Nephron (organoid): ENCODE measurements around the gene PLXNA1.

Source experiments
- H3K27ac Mint-ChIP-seq, 3 experiments: 2 replicates each; pipeline ENCODE4 v1.8.0; 2020; ENCODE audit warnings: mixed read lengths in 3 of 3, mild to moderate bottlenecking in 2 of 3, moderate library complexity in 1 of 3
- H3K27me3 Mint-ChIP-seq: 2 replicates; pipeline ENCODE4 v1.8.0; 2021; ENCODE audit warnings: low read depth, mild to moderate bottlenecking, moderate library complexity, mixed read lengths
- H3K36me3 Mint-ChIP-seq: 2 replicates; pipeline ENCODE4 v1.8.0; 2020; ENCODE audit warnings: low read depth, mixed read lengths
- H3K4me1 Mint-ChIP-seq: 2 replicates; pipeline ENCODE4 v1.8.0; 2020; ENCODE audit warnings: mixed read lengths
- H3K4me3 Mint-ChIP-seq, 3 experiments: 2 replicates each; pipeline ENCODE4 v1.8.0; 2020; ENCODE audit warnings: mild to moderate bottlenecking in 3 of 3, mixed read lengths in 3 of 3, moderate library complexity in 2 of 3
- H3K9me3 Mint-ChIP-seq: 2 replicates; pipeline ENCODE4 v1.8.0; 2020; ENCODE audit warnings: mixed read lengths
- TF ChIP-seq, protein P1 (sequence below), 3 experiments: fragments of 200-600 bp; sonication (generic); IDR thresholded peaks; one replicate each; pipeline ENCODE4 v1.5.0; 2021; ENCODE audit warnings: antibody characterized with exemption in 3 of 3; ENCODE audit not compliant: unreplicated experiment in 3 of 3

The PLXNA1 gene

DNA sequence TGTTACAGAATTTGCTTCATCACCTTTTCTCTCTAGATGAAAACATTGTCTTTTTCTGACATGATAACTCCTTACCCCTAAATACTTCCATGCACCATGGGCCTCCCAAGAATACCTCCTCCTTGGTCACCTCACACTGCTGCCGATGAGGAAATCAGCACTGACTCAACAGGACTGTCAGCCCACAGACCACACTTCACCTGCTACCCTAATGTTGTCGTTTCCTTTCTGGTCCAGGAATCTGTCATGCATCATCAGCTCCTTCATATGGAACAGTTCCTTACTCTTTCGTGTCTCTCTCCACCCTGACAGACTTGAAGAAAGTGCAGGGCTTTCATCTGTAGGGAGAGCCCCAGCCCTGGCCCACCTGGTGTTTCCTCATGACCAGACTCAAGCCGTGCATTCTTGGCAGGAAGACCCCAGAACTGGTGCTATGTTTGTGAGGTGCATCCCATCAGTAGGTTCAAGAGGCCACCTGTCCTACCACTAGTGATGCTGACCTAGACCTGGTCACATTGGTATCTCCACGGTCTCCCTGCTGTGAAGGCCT is 41.1 kb upstream of the PLXNA1 start:
- Mint-ChIP-seq H3K4me3 (no peak overlapping the region), H3K27me3 (peaks cover 5% of the 10 kb centered on the region), H3K9me3 (no peaks in the 10 kb centered on the region), H3K36me3 (no peaks in the 10 kb centered on the region), H3K27ac (no peak overlapping the region), H3K4me1 (peaks cover 25% of the 10 kb centered on the region)
- TF ChIP-seq, protein P1, sequence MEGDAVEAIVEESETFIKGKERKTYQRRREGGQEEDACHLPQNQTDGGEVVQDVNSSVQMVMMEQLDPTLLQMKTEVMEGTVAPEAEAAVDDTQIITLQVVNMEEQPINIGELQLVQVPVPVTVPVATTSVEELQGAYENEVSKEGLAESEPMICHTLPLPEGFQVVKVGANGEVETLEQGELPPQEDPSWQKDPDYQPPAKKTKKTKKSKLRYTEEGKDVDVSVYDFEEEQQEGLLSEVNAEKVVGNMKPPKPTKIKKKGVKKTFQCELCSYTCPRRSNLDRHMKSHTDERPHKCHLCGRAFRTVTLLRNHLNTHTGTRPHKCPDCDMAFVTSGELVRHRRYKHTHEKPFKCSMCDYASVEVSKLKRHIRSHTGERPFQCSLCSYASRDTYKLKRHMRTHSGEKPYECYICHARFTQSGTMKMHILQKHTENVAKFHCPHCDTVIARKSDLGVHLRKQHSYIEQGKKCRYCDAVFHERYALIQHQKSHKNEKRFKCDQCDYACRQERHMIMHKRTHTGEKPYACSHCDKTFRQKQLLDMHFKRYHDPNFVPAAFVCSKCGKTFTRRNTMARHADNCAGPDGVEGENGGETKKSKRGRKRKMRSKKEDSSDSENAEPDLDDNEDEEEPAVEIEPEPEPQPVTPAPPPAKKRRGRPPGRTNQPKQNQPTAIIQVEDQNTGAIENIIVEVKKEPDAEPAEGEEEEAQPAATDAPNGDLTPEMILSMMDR (IDR thresholded peaks at IDR 0.05; ENCODE audit: unreplicated experiment in 3 of 3): no peak

DNA sequence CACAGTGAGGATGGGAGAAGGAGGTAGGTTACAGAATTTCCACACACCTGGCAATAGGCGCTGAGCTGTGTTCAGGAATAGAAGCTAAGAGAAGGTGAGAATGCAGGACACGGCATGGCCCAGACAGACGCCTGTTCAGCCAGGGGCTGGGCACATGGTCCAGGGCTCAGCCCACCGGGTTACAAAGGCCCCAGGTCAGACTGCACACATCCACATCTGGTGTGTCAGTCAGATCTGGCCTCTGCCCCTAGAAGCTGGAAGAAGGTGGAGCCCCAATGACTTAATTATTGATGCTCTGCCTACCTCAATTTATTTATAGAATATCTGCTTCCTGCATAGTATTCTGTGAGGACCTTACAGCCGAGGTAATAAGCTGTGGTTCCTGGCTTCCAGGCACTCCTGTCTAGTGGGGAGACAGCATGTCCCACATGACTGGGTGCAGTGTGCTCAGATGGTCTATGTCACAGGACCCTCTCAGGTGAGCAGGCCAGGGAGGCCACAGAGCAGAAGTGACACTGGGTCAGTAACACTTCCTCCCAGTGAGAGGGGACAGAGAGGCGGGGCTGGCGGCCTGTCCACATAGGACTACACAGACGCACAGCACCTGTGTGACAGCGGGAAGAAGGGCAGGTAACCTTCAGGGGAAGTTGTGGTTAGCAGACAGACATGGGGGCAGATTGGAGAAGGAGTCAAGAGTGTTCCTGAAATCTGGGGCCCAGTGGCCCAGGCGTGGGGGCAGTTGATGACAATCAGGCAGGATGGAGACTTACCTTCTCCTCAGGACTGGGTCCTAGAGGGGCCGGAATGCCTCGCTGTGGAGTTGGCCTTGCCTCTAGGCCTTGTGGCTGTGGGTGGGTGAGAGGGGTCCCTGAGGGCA is 38.6 kb upstream of the PLXNA1 start:
- TF ChIP-seq, protein P1 (IDR thresholded peaks at IDR 0.05; ENCODE audit: unreplicated experiment in 3 of 3): no peak
- Mint-ChIP-seq H3K4me1 (peaks cover 8% of the 10 kb centered on the region), H3K27me3 (peaks cover 5% of the 10 kb centered on the region), H3K9me3 (no peaks in the 10 kb centered on the region), H3K4me3 (no peak overlapping the region), H3K36me3 (peaks cover 3% of the 10 kb centered on the region), H3K27ac (no peak overlapping the region)

DNA sequence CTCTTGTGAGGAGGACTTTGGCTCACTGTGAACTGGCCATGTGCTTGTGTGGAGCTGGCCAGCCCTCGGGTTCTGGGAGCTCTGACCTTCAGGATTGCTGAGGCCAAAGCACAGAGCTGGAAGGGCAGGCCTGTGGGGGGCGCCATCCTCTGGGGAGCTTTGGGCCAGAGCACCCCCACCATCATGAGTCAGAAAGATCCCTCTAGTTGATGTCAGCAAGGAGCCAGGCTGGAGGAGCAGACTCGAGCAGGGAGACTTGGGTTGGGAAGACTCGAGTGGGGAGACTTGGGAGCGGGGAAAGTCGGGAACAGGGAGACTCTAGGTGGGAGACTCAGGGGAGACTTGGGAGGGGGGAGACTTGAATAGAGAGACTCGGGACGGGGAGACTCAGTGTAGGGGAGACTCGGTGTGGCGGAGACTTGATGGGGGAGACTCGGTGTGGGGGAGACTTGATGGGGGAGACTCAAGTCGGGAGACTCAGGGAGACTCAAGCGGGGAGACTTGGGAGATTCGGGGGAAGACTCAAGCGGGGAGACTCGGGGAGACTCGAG is 37.7 kb upstream of the PLXNA1 start:
- Mint-ChIP-seq H3K4me3 (no peak overlapping the region), H3K27ac (no peak overlapping the region), H3K4me1 (no peaks in the 10 kb centered on the region), H3K9me3 (no peaks in the 10 kb centered on the region), H3K27me3 (peaks cover 5% of the 10 kb centered on the region), H3K36me3 (peaks cover 3% of the 10 kb centered on the region)
- TF ChIP-seq, protein P1 (IDR thresholded peaks at IDR 0.05; ENCODE audit: unreplicated experiment in 3 of 3): no peak

DNA sequence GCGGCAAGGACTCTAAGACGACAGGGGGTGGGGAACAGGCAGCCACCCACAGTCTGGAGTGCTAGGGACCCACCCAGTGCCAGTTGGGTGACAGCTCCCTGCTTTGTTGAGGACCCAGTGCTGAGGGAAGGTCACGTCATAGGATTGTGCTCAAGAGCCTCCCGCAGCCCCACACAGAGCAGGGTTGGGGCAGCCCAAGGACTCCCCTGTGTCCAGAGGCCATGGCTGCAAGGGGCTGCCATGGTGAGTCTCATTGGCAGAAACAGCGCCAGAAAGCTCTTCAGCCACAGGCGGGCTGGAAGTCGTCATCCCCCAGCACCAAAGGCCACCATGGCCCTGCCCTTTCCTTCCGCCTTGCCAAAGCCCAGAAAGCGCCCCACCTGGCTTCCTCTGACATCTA is 37.0 kb upstream of the PLXNA1 start:
- Mint-ChIP-seq H3K4me1 (no peaks in the 10 kb centered on the region), H3K27me3 (peaks cover 5% of the 10 kb centered on the region), H3K36me3 (peaks cover 3% of the 10 kb centered on the region), H3K27ac (no peak overlapping the region), H3K4me3 (no peak overlapping the region), H3K9me3 (no peaks in the 10 kb centered on the region)
- TF ChIP-seq, protein P1 (IDR thresholded peaks at IDR 0.05; ENCODE audit: unreplicated experiment in 3 of 3): no peak

DNA sequence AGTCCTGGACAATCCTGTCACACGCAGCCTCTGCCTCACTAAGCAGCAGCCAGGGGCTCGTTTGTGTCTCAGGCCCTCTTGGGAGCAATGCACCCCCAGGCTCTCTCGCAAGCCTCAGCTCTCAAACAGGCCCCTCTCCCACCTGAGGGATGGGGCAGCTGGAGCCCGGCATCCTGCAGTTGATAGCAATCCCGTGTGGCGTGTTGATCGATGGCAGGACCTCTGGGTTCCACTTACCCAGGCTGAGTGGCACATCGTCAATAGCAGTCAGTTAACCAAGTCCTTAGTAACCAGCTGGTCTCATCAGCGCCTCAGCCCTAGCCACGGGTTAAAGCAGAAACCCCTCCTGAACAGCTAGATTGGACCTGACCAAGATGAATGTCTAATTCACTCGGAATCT is 36.5 kb upstream of the PLXNA1 start:
- TF ChIP-seq, protein P1 (IDR thresholded peaks at IDR 0.05; ENCODE audit: unreplicated experiment in 3 of 3): no peak
- peaks cover 5% of the 10 kb centered on the region for H3K27me3 Mint-ChIP-seq
- H3K27ac Mint-ChIP-seq: no peak overlapping the region
- H3K36me3 Mint-ChIP-seq: peaks cover 3% of the 10 kb centered on the region
- no peaks in the 10 kb centered on the region for H3K9me3 Mint-ChIP-seq
- no peak overlapping the region for H3K4me3 Mint-ChIP-seq
- no peaks in the 10 kb centered on the region for H3K4me1 Mint-ChIP-seq
